Measurements from ENCODE around the gene EFNA1. TPM values are rescaled to one million over a fixed set of nuclear protein-coding genes. Genes with fewer than 3 reads are reported as not detected.
A peak's percentile ranks its signal among the peaks of the same experiment; 100 is the strongest.

The EFNA1 gene
- total and polyA plus RNA-seq, 2 of the 13 experiments (the other 11 are each of a cell fraction or from before 2014, with no cell fraction given) = 81.8 to 874 TPM

- TF ChIP-seq ZNF609 (CRISPR knock-in tag; IDR thresholded peaks at IDR 0.05; ENCODE audit: borderline replicate concordance) (peak; percentile 92), ZSCAN30 (CRISPR knock-in tag; IDR thresholded peaks at IDR 0.05) (no peak), ZNF704 (CRISPR knock-in tag; IDR thresholded peaks at IDR 0.05; ENCODE audit: borderline replicate concordance) (no peak), KLF15 (CRISPR knock-in tag; IDR thresholded peaks at IDR 0.05; ENCODE audit: borderline replicate concordance) (no peak), FOSL2 (CRISPR knock-in tag; IDR thresholded peaks at IDR 0.05) (peak; percentile 71), ZFP36L2 (CRISPR knock-in tag; IDR thresholded peaks at IDR 0.05) (no peak), MBD4 (IDR thresholded peaks at IDR 0.05; ENCODE audit: borderline replicate concordance, low read length) (no peak), CENPBD1 (CRISPR knock-in tag; IDR thresholded peaks at IDR 0.05; ENCODE audit: borderline replicate concordance, low read depth) (no peak), ZNF143 (CRISPR knock-in tag; IDR thresholded peaks at IDR 0.05) (peak; percentile 62; the same call in 1 of the 2 replicates), ADNP (CRISPR knock-in tag; IDR thresholded peaks at IDR 0.05) (no peak), ZNF720 (CRISPR knock-in tag; IDR thresholded peaks at IDR 0.05) (no peak), HOXA7 (CRISPR knock-in tag; IDR thresholded peaks at IDR 0.05) (no peak), WIZ (CRISPR knock-in tag; IDR thresholded peaks at IDR 0.05) (peak; percentile 65; the same call in 1 of the 2 replicates), ARID3A (IDR thresholded peaks at IDR 0.05; ENCODE audit: low read depth, low read length) (no peak), PRDM15 (CRISPR knock-in tag; IDR thresholded peaks at IDR 0.05) (no peak), SP140L (CRISPR knock-in tag; IDR thresholded peaks at IDR 0.05; ENCODE audit: borderline replicate concordance) (no peak), FLYWCH1 (CRISPR knock-in tag; IDR thresholded peaks at IDR 0.05) (no peak)
Observed at GRCh38 chr1:155128755-155129473, 1.2 kb downstream of the EFNA1 start (continued).

Measured in HepG2 (cell line).